Chondrocyte (in vitro differentiated cells): ENCODE results near the gene CLIC5. TPM values are rescaled to one million over a fixed set of nuclear protein-coding genes. Genes with fewer than 3 reads are reported as not detected.

Experiments
- DNase-seq: peaks from one replicate; pipeline ENCODE4 v3.0.0; 2021; ENCODE audit warnings: mixed read lengths, low spot score
- H3K27ac Mint-ChIP-seq: one replicate; pipeline ENCODE4 v1.8.0; 2021; ENCODE audit warnings: mild to moderate bottlenecking, moderate library complexity, mixed read lengths; ENCODE audit not compliant: unreplicated experiment
- H3K27me3 Mint-ChIP-seq: 2 replicates; pipeline ENCODE4 v1.8.0; 2021; ENCODE audit warnings: low read depth, mixed read lengths
- H3K36me3 Mint-ChIP-seq: 2 replicates; pipeline ENCODE4 v1.8.0; 2021; ENCODE audit warnings: low read depth, mixed read lengths
- H3K4me1 Mint-ChIP-seq: 2 replicates; pipeline ENCODE4 v1.8.0; 2021; ENCODE audit warnings: low read depth, mild to moderate bottlenecking, mixed read lengths
- H3K4me3 Mint-ChIP-seq: one replicate; pipeline ENCODE4 v1.8.0; 2021; ENCODE audit warnings: mild to moderate bottlenecking, moderate library complexity, mixed read lengths; ENCODE audit not compliant: unreplicated experiment
- H3K9me3 Mint-ChIP-seq: 2 replicates; pipeline ENCODE4 v1.8.0; 2021; ENCODE audit warnings: low read depth, mixed read lengths
- total RNA-seq: library from RNA; stranded (reverse); gene quantifications from 3 replicates; pipeline ENCODE4 v1.2.1, GENCODE V29; 2021
- TF ChIP-seq, protein P1 (sequence below): fragments of 200-600 bp; sonication (generic); IDR thresholded peaks from 2 replicates; pipeline ENCODE4 v1.5.0; 2021; ENCODE audit warnings: antibody characterized with exemption, mild to moderate bottlenecking, moderate library complexity

Gene CLIC5
- total RNA-seq, 1 donor from 2014 or later: not detected

DNA sequence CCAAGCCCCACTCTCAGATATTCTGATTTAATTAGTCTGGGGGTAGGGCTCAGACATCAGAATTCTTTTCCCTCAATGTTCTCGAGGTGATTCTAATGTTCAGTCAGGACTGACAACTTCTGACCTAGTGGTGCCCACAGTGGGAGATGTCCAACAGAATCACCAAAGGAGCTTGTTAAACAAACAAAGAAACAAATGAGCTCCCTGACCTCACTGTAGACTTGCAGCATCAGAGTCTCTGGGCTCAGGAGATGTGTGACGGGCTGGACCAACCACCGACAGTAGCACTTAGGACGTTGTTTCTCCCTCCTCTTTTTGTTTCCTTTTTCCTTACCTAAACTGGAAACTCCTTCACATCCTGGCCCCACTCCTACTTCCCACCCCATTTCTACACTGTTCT is 49.3 kb downstream of the CLIC5 start:
- Mint-ChIP-seq H3K27me3 (no peaks in the 10 kb centered on the region), H3K36me3 (peaks cover 1% of the 10 kb centered on the region), H3K4me1 (peaks cover 28% of the 10 kb centered on the region), H3K27ac (no peak overlapping the region), H3K4me3 (no peak overlapping the region), H3K9me3 (peaks cover 7% of the 10 kb centered on the region)
- TF ChIP-seq, protein P1, sequence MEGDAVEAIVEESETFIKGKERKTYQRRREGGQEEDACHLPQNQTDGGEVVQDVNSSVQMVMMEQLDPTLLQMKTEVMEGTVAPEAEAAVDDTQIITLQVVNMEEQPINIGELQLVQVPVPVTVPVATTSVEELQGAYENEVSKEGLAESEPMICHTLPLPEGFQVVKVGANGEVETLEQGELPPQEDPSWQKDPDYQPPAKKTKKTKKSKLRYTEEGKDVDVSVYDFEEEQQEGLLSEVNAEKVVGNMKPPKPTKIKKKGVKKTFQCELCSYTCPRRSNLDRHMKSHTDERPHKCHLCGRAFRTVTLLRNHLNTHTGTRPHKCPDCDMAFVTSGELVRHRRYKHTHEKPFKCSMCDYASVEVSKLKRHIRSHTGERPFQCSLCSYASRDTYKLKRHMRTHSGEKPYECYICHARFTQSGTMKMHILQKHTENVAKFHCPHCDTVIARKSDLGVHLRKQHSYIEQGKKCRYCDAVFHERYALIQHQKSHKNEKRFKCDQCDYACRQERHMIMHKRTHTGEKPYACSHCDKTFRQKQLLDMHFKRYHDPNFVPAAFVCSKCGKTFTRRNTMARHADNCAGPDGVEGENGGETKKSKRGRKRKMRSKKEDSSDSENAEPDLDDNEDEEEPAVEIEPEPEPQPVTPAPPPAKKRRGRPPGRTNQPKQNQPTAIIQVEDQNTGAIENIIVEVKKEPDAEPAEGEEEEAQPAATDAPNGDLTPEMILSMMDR: no peak
- DNase-seq: no peak

DNA sequence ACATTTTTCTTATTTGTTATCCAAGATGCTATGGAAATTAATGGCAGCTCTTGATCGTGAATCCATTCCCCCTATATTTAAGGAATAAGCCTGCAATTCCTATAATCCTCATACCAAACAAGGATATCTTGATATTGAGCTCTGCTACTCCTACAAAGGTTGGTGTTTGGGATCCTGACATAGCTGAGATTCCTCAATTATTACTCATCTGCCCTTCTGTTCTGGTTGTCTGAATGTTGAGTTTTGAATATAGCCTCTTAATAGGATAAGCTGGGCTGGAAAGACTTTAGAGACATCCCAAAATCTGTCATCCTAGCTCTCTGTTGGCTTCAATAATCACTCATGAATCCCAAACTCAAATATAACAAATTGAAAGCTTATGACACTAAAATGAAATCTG is 49.9 kb downstream of the CLIC5 start:
- no peaks in the 10 kb centered on the region for H3K27me3 Mint-ChIP-seq
- peak overlapping the region; percentile 57 for H3K27ac Mint-ChIP-seq
- H3K36me3 Mint-ChIP-seq: peaks cover 1% of the 10 kb centered on the region
- TF ChIP-seq, protein P1: no peak
- peaks cover 7% of the 10 kb centered on the region for H3K9me3 Mint-ChIP-seq
- peaks cover 28% of the 10 kb centered on the region for H3K4me1 Mint-ChIP-seq
- no peak for DNase-seq
- no peak overlapping the region for H3K4me3 Mint-ChIP-seq

GRCh38 chr6:45965007-45965406 is 50.7 kb downstream of the CLIC5 start:
- no peaks in the 10 kb centered on the region for H3K27me3 Mint-ChIP-seq
- peaks cover 7% of the 10 kb centered on the region for H3K9me3 Mint-ChIP-seq
- H3K27ac Mint-ChIP-seq: peak overlapping the region; percentile 57
- TF ChIP-seq, protein P1: no peak
- H3K36me3 Mint-ChIP-seq: peaks cover 1% of the 10 kb centered on the region
- H3K4me3 Mint-ChIP-seq: no peak overlapping the region
- peaks cover 22% of the 10 kb centered on the region for H3K4me1 Mint-ChIP-seq
- DNase-seq: no peak

GRCh38 chr6:45964300-45964699 is 51.4 kb downstream of the CLIC5 start:
- no peaks in the 10 kb centered on the region for H3K27me3 Mint-ChIP-seq
- H3K4me3 Mint-ChIP-seq: no peak overlapping the region
- H3K27ac Mint-ChIP-seq: no peak overlapping the region
- peaks cover 1% of the 10 kb centered on the region for H3K36me3 Mint-ChIP-seq
- H3K4me1 Mint-ChIP-seq: peaks cover 29% of the 10 kb centered on the region
- TF ChIP-seq, protein P1: no peak
- H3K9me3 Mint-ChIP-seq: peaks cover 7% of the 10 kb centered on the region
- no peak for DNase-seq

DNA sequence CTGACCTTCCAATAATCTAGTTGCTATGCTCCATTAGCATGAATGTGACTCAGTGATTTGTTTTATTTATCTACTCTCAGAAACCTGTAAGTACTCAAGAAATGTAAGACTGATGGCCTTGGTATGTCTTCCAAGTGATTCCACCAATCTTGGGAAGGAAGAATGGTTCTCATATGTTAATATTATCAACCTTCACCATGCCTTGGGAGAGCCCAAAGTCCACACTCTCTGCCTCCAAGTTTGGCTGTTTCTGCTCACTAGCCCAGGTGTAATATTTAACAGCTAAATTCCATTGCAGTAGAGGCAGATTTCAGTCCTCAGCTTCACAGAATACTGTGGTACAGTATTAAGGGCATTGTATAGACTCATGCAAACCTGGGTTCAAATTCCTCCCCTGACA is 51.8 kb downstream of the CLIC5 start:
- H3K9me3 Mint-ChIP-seq: peaks cover 7% of the 10 kb centered on the region
- TF ChIP-seq, protein P1: no peak
- peaks cover 29% of the 10 kb centered on the region for H3K4me1 Mint-ChIP-seq
- no peak for DNase-seq
- no peak overlapping the region for H3K27ac Mint-ChIP-seq
- no peaks in the 10 kb centered on the region for H3K27me3 Mint-ChIP-seq
- peaks cover 1% of the 10 kb centered on the region for H3K36me3 Mint-ChIP-seq
- H3K4me3 Mint-ChIP-seq: no peak overlapping the region
